Heart right ventricle (tissue), 16 donors: ENCODE results near the gene EEF2KMT. TPM values are rescaled to one million over a fixed set of nuclear protein-coding genes. Genes with fewer than 3 reads are reported as not detected.
"Not testable (repeated sequence)": the region's sequence is repeated elsewhere in the genome, so short reads cannot be mapped to it uniquely, and the experiment has no call there.

Experiments
- ATAC-seq, 8 donors: fragments of 200-7000 bp; cut with Tn5 transposase; one replicate each; pipeline ENCODE4 v1.9.1; 2020; ENCODE audit warnings: mild to moderate bottlenecking in 8 of 8, moderate library complexity in 8 of 8, moderate number of reproducible peaks in 1 of 8
- DNase-seq, 2 donors: peaks; one replicate each; pipeline ENCODE4 v3.0.0-alpha.2; 2020
- H3K27ac ChIP-seq, 10 donors: fragments of 200-600 bp; sonication (generic) in 2 of 10; one replicate each; pipeline versions ENCODE4 v1.5.0 to v1.8.0; 2020 to 2022; ENCODE audit warnings: mild to moderate bottlenecking in 3 of 10
- H3K27me3 ChIP-seq, 7 donors: fragments of 200-600 bp; one replicate each; pipeline ENCODE4 v1.8.0; 2021 to 2022; ENCODE audit warnings: mild to moderate bottlenecking in 2 of 7
- H3K36me3 ChIP-seq, 9 donors: fragments of 200-600 bp; sonication (generic) in 1 of 9; one replicate each; pipeline versions ENCODE4 v1.5.0 to v1.8.0; 2020 to 2022; ENCODE audit warnings: mild to moderate bottlenecking in 2 of 9
- H3K4me1 ChIP-seq, 9 donors: fragments of 200-600 bp; sonication (generic) in 1 of 9; one replicate each; pipeline versions ENCODE4 v1.5.0 to v1.8.0; 2020 to 2022; ENCODE audit warnings: mild to moderate bottlenecking in 4 of 9
- H3K4me3 ChIP-seq, 10 donors: fragments of 200-600 bp; sonication (generic) in 2 of 10; one replicate each; pipeline versions ENCODE4 v1.5.0 to v1.8.0; 2020 to 2022; ENCODE audit warnings: mild to moderate bottlenecking in 7 of 10, moderate library complexity in 2 of 10
- H3K9me3 ChIP-seq, 11 donors: fragments of 200-600 bp in 10 of 11; sonication (generic) in 2 of 11; one replicate each; pipeline versions ENCODE4 v1.5.0 to v1.8.0; 2013 to 2022; ENCODE audit warnings: mild to moderate bottlenecking in 2 of 11, control low read depth in 1 of 11, moderate library complexity in 1 of 11
- whole genome bisulfite sequencing, 2 donors: extraction: QIAGEN DNeasy Blood & Tissue Kit; methylation state at CpG; one replicate each; pipeline ENCODE4 v1.1.7; 2013; ENCODE audit warnings: inconsistent platforms in 1 of 2; 5-methylcytosine and 5-hydroxymethylcytosine counted together
- intact Hi-C, 10 donors: fragments of 100-400 bp; cut with DNase I; formaldehyde crosslinking; loops; one replicate each; pipeline versions ENCODE4 v1.11.1 to v1.14.2; 2022
- polyA plus RNA-seq, 2 donors: library from polyadenylated mRNA; stranded (reverse); fragments of 200-250 nt; gene quantifications; one replicate each; pipeline ENCODE4 v1.2.3, GENCODE V29; 2013
- total RNA-seq, 10 donors: library from RNA; stranded (reverse); fragmentation: NEBNext Ultra II Directional in 3 of 10; extraction: Animal tissue kit (Norgen Biotek cat#: 25700) in 3 of 10; gene quantifications; one replicate each; pipeline versions ENCODE4 v1.2.1 to v1.2.4, GENCODE V29; 2021 to 2023
- TF ChIP-seq, protein P1 (sequence below), 9 donors: fragments of 200-600 bp; sonication (generic) in 2 of 9; IDR thresholded peaks; one replicate each; pipeline versions ENCODE4 v1.5.0 to v1.8.0; 2021 to 2022; ENCODE audit warnings: antibody characterized with exemption in 9 of 9, mild to moderate bottlenecking in 5 of 9, moderate library complexity in 1 of 9
- donor health status: Arrhythmogenic right ventricular cardiomyopathy.
- donor health status: ischemic (EF 13 %, LVEDD 7.1; RV severe dilation, severe dysfunction).
- donor health status: healthy with polysubstance abuse.
- donor health status: DM: no; HTN: yes; CAD: no.
- donor health status: DM: no; HTN: no; CAD: no.
- donor health status: ischemic (EF 25% LVEDD 6.9; RV normal size, moderate dysfunction).
- donor health status: ischemic (EF 25% LVEDD 5.7; RV mildly dilated, moderate dysfunction).
- donor health status: healthy.
- donor health status: DM: yes; HTN: yes; CAD: no.
- donor health status: Ischemic cardiomyopathy.
- donor health status: ischemic (EF 35%, LVEDD 5.7; RV mildly dilated, moderate dysfunction).
- donor health status: nonischemic (EF 11% LVEDD 7.7; RV severe dilation, severe dysfunction).
- donor health status: DM: yes; HTN: yes; CAD: no.
- donor health status: PGD.
- donor health status: ischemic (EF 29% LVEDD 5.4; RV normal size, mild dysfunction).
- donor health status: nonischemic (EF 23%, LVEDD 6.1; RV moderate dilation, normal function).

Gene EEF2KMT
- total and polyA plus RNA-seq, 12 donors, result 2.6 to 10.3 (median 6.3) TPM

DNA sequence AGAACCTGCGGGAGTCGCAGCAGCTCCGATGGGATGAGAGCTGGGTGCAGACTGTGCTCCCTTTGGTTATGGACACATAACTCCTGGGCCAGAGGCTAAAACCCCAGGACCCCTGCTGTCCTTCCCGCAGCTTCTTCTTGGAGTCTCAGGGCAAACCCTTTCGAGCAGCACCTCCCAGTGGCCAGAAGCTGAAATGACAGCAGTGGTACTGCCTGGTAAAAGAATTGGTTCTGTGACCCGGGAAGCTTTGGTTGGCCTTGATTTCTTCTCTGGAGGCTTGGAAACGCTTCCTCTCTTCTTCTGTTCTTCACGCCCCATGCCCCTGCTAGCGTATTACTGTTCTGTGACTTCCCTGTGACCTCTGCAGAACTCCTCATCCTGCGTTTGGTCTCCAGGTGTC lies 12.8 kb downstream of the EEF2KMT start:
- H3K4me3 ChIP-seq, H3K27ac ChIP-seq, intact Hi-C loops, H3K4me1 ChIP-seq, H3K27me3 ChIP-seq, H3K9me3 ChIP-seq, ATAC-seq: not testable (repeated sequence)
- DNase-seq, result peak; percentile 26 to 39
- TF ChIP-seq, protein P1, sequence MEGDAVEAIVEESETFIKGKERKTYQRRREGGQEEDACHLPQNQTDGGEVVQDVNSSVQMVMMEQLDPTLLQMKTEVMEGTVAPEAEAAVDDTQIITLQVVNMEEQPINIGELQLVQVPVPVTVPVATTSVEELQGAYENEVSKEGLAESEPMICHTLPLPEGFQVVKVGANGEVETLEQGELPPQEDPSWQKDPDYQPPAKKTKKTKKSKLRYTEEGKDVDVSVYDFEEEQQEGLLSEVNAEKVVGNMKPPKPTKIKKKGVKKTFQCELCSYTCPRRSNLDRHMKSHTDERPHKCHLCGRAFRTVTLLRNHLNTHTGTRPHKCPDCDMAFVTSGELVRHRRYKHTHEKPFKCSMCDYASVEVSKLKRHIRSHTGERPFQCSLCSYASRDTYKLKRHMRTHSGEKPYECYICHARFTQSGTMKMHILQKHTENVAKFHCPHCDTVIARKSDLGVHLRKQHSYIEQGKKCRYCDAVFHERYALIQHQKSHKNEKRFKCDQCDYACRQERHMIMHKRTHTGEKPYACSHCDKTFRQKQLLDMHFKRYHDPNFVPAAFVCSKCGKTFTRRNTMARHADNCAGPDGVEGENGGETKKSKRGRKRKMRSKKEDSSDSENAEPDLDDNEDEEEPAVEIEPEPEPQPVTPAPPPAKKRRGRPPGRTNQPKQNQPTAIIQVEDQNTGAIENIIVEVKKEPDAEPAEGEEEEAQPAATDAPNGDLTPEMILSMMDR (IDR thresholded peaks at IDR 0.05), result peak; percentile 27 to 68 (median 60)
- WGBS, 2 donors, result 64 to 66% methylated on average over 10 of the region's 10 CpGs
- H3K36me3 ChIP-seq, result peaks cover 0 to 87% (median 5%) of the 10 kb centered on the region in 9 donors

GRCh38 chr16:5084099-5084731 lies 13.4 kb downstream of the EEF2KMT start:
- H3K4me1 ChIP-seq, H3K4me3 ChIP-seq, H3K9me3 ChIP-seq, H3K27ac ChIP-seq, DNase-seq, ATAC-seq, H3K27me3 ChIP-seq, intact Hi-C loops: not testable (repeated sequence)
- 83 to 91% methylated on average over 10 to 11 of the region's 11 CpGs for WGBS, 2 donors
- H3K36me3 ChIP-seq, result peaks cover 0 to 87% (median 5%) of the 10 kb centered on the region in 9 donors

GRCh38 chr16:5083646-5084045 lies 13.9 kb downstream of the EEF2KMT start:
- H3K27me3 ChIP-seq, intact Hi-C loops, H3K4me3 ChIP-seq, H3K9me3 ChIP-seq, ATAC-seq, H3K27ac ChIP-seq, DNase-seq, H3K4me1 ChIP-seq: not testable (repeated sequence)
- H3K36me3 ChIP-seq, result peaks cover 0 to 87% (median 5%) of the 10 kb centered on the region in 9 donors
- WGBS, 2 donors, result 93% methylated on average over 9 of the region's 9 CpGs

- H3K27me3 ChIP-seq, ATAC-seq, H3K9me3 ChIP-seq, DNase-seq, H3K4me3 ChIP-seq, H3K27ac ChIP-seq, intact Hi-C loops, H3K4me1 ChIP-seq: not testable (repeated sequence)
- peaks cover 0 to 92% (median 9%) of the 10 kb centered on the region in 9 donors for H3K36me3 ChIP-seq
- WGBS, 2 donors, result 73 to 83% methylated on average over 8 to 9 of the region's 9 CpGs
Observed at GRCh38 chr16:5080996-5081395, 16.6 kb downstream of the EEF2KMT start.

DNA sequence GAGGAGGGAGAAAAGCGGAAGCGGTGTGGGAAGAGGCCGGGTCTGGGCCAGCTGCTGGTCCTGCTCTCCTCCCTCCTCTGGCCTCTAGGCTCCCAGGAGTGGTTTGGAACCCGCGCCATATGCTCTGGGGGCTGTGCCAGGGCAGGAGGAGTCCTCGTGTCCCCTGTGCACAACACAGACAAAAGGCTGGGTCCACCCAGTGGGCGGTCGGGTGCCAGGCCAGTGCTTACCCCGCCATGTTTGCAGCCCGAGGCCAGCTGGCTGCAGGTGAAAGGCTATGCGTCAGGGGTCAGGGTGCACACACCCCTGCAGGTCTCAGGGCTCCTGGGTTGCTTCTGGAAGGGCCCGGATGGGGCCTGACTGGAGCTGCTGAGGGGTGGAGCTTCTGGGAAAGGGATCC lies 17.1 kb downstream of the EEF2KMT start:
- intact Hi-C loops, H3K27ac ChIP-seq, ATAC-seq, H3K4me1 ChIP-seq, H3K4me3 ChIP-seq, H3K9me3 ChIP-seq, H3K27me3 ChIP-seq, DNase-seq: not testable (repeated sequence)
- peaks cover 0 to 92% (median 14%) of the 10 kb centered on the region in 9 donors for H3K36me3 ChIP-seq
- WGBS, 2 donors, result 90 to 94% methylated on average over 12 of the region's 12 CpGs

GRCh38 chr16:5078626-5079025 lies 19.0 kb downstream of the EEF2KMT start:
- 89 to 96% methylated on average over 17 of the region's 17 CpGs for WGBS, 2 donors
- no peak for DNase-seq
- Histone ChIP-seq H3K4me1 (peaks cover 0 to 3% (median 0%) of the 10 kb centered on the region in 9 donors), H3K4me3 (no peak overlapping the region), H3K27ac (no peak overlapping the region), H3K27me3 (no peaks in the 10 kb centered on the region), H3K9me3 (no peaks in the 10 kb centered on the region), H3K36me3 (peaks cover 0 to 98% (median 13%) of the 10 kb centered on the region in 9 donors)
- intact Hi-C loops, result no loop called here
- no peak for ATAC-seq
- TF ChIP-seq, protein P1 (IDR thresholded peaks at IDR 0.05), result no peak
